Right lobe of liver (tissue), 6 donors: ENCODE results near the gene IL20RA. TPM values are rescaled to one million over a fixed set of nuclear protein-coding genes. Genes with fewer than 3 reads are reported as not detected.

Experiments
- ATAC-seq, 4 donors: fragments of 200-7000 bp; cut with Tn5 transposase; one replicate each; pipeline ENCODE4 v1.9.1; 2020; ENCODE audit warnings: mild to moderate bottlenecking in 4 of 4, moderate library complexity in 4 of 4
- DNase-seq, 3 donors: peaks; one replicate each; pipeline ENCODE4 v3.0.0-alpha.2; 2020
- H3K27ac ChIP-seq, 3 donors: fragments of 200-600 bp; one replicate each; pipeline ENCODE4 v1.8.0; 2022
- H3K27me3 ChIP-seq, 2 donors: fragments of 200-600 bp; one replicate each; pipeline ENCODE4 v1.8.0; 2022
- H3K36me3 ChIP-seq, 4 donors: fragments of 200-600 bp; sonication (generic) in 1 of 4; one replicate each; pipeline versions ENCODE4 v1.5.1 to v1.8.0; 2017 to 2022; ENCODE audit warnings: control low read depth in 1 of 4
- H3K4me1 ChIP-seq, 4 donors: fragments of 200-600 bp; sonication (generic) in 1 of 4; one replicate each; pipeline versions ENCODE4 v1.5.1 to v1.8.0; 2017 to 2022; ENCODE audit warnings: control low read depth in 1 of 4
- H3K4me3 ChIP-seq, 3 donors: fragments of 200-600 bp; one replicate each; pipeline ENCODE4 v1.8.0; 2022
- H3K9me3 ChIP-seq, 4 donors: fragments of 200-600 bp; sonication (generic) in 1 of 4; one replicate each; pipeline versions ENCODE4 v1.5.1 to v1.8.0; 2017 to 2022; ENCODE audit warnings: control low read depth in 1 of 4
- POLR2A ChIP-seq: fragments of 450-650 bp; IDR thresholded peaks from one replicate; pipeline ENCODE4 v1.6.1; 2017; ENCODE audit warnings: antibody characterized with exemption, mild to moderate bottlenecking
- WGBS: methylation state at CpG from one replicate; pipeline ENCODE4 v1.1.6; 2018; ENCODE audit warnings: low coverage, low lambda C conversion rate; ENCODE audit not compliant: insufficient coverage; ENCODE audit errors: missing lambda C conversion rate; 5-methylcytosine and 5-hydroxymethylcytosine counted together
- intact Hi-C, 2 donors: fragments of 100-400 bp; cut with DNase I; formaldehyde crosslinking; loops; one replicate each; pipeline versions ENCODE4 v1.11.2 to v1.14.1; 2022
- total RNA-seq, 6 experiments: library from RNA; depleted of rRNA in 2 of 6; stranded (reverse); fragments of >200 nt in 2 of 6; fragmentation: NEBNext Ultra II Directional in 3 of 6; extraction: Animal tissue kit (Norgen Biotek cat#: 25700) in 3 of 6; gene quantifications; one replicate each; pipeline versions ENCODE4 v1.1.0 to v1.2.4, GENCODE V29; 2016 to 2023
- TF ChIP-seq, protein P1 (sequence below), 4 donors: fragments of 200-600 bp in 3 of 4; fragments of 450-650 bp in 1 of 4; IDR thresholded peaks; one replicate each; pipeline versions ENCODE4 v1.5.1 to v1.8.0; 2016 to 2022; ENCODE audit warnings: antibody characterized with exemption in 4 of 4, mild to moderate bottlenecking in 2 of 4
- donor health status: DM: no; HTN: yes; CAD: no.
- donor health status: DM: no; HTN: no; CAD: no.
- donor health status: DM: no; HTN: no; CAD: no.
- donor health status: DM: no; HTN: yes; CAD: no.
- donor health status: DM: no; HTN: yes; CAD: no.

The IL20RA gene
- total RNA-seq, 6 experiments from 2014 or later, result 0.06 to 0.70 (median 0.12) TPM

DNA sequence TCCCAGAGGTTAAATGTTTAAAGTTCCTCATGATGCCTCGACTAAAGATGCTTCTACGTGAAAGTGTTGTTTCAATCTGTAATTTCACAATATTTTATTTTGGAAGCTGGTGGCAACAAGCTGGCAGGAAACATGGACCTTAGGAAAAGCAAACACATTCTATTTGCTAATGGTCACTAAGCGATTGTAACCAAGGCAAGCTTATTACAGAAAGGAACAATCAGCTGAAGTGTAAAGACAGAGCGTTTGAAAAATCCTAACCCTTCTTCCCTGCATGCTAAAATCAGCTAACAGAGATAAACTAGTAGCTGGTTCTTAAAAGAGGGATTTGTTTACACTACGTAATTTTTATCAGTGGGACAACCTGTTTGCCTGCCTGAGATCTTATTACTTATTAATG is 50.0 kb downstream of the IL20RA start:
- H3K4me3 ChIP-seq, result no peak overlapping the region
- H3K27ac ChIP-seq, result no peak overlapping the region
- peaks cover 8 to 39% of the 10 kb centered on the region in 2 donors for H3K27me3 ChIP-seq
- ATAC-seq (peak; percentile 85 to 95 (median 92)), DNase-seq (no peak)
- no peaks in the 10 kb centered on the region for H3K9me3 ChIP-seq
- intact Hi-C loops, result no loop called here
- 26% methylated on average over 5 of the region's 5 CpGs for WGBS
- TF ChIP-seq, protein P1, sequence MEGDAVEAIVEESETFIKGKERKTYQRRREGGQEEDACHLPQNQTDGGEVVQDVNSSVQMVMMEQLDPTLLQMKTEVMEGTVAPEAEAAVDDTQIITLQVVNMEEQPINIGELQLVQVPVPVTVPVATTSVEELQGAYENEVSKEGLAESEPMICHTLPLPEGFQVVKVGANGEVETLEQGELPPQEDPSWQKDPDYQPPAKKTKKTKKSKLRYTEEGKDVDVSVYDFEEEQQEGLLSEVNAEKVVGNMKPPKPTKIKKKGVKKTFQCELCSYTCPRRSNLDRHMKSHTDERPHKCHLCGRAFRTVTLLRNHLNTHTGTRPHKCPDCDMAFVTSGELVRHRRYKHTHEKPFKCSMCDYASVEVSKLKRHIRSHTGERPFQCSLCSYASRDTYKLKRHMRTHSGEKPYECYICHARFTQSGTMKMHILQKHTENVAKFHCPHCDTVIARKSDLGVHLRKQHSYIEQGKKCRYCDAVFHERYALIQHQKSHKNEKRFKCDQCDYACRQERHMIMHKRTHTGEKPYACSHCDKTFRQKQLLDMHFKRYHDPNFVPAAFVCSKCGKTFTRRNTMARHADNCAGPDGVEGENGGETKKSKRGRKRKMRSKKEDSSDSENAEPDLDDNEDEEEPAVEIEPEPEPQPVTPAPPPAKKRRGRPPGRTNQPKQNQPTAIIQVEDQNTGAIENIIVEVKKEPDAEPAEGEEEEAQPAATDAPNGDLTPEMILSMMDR (IDR thresholded peaks at IDR 0.05), result no peak
- TF ChIP-seq POLR2A, result no peak
- H3K36me3 ChIP-seq, result no peaks in the 10 kb centered on the region
- peaks cover 0 to 9% (median 3%) of the 10 kb centered on the region in 4 donors for H3K4me1 ChIP-seq

DNA sequence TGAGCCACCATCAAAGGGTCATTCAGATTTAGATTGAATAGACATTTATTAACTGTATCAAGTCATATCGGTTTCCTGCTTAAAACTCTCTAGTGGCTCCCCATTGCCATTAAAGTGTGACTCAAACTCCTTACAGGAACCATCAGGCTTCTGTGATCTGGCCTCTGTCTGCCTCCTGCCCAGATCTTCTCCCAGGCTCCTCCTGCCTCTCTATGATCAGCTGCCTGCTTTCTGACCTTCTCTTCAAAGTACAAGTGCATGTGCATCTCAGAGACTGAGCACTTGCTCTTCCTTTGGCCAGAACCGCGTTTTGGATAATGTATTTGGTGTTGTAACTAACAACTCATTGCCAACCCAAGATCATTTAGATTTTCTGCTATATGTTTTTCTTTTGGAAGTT is 52.7 kb downstream of the IL20RA start:
- no peaks in the 10 kb centered on the region for H3K9me3 ChIP-seq
- no peak overlapping the region for H3K4me3 ChIP-seq
- ATAC-seq, result no peak
- no peak for DNase-seq
- WGBS, result 54% methylated on average over 3 of the region's 3 CpGs
- intact Hi-C loops, result no loop called here
- no peaks in the 10 kb centered on the region for H3K36me3 ChIP-seq
- H3K4me1 ChIP-seq, result peaks cover 0 to 9% (median 3%) of the 10 kb centered on the region in 4 donors
- H3K27me3 ChIP-seq, result peaks cover 12 to 41% of the 10 kb centered on the region in 2 donors
- TF ChIP-seq POLR2A, result no peak
- TF ChIP-seq, protein P1 (IDR thresholded peaks at IDR 0.05), result no peak
- no peak overlapping the region for H3K27ac ChIP-seq

DNA sequence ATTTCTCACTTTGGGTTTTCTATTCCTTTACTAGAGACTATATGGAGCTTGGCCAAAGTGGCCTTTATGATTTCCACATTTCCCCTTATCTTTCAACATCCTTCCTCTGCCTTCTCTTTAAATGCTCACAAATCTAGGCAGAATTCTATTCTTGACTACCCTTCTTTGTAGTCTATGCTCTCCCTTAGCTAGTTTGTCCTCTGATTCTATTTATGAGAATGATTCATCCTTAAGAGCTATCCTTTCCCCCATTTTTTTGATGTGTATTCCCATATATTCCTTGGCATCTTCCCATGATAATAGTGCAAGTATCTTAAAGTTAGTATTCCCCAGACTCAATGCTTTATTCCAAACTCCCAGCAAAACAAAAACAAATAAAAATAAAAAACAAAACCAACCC is 53.1 kb downstream of the IL20RA start:
- Histone ChIP-seq H3K36me3 (no peaks in the 10 kb centered on the region), H3K9me3 (no peaks in the 10 kb centered on the region), H3K27me3 (peaks cover 12 to 36% of the 10 kb centered on the region in 2 donors), H3K4me1 (peaks cover 0 to 9% (median 3%) of the 10 kb centered on the region in 4 donors), H3K4me3 (no peak overlapping the region), H3K27ac (no peak overlapping the region)
- intact Hi-C loops, result no loop called here
- TF ChIP-seq POLR2A, result no peak
- TF ChIP-seq, protein P1 (IDR thresholded peaks at IDR 0.05), result no peak
- DNase-seq, result no peak
- no peak for ATAC-seq

DNA sequence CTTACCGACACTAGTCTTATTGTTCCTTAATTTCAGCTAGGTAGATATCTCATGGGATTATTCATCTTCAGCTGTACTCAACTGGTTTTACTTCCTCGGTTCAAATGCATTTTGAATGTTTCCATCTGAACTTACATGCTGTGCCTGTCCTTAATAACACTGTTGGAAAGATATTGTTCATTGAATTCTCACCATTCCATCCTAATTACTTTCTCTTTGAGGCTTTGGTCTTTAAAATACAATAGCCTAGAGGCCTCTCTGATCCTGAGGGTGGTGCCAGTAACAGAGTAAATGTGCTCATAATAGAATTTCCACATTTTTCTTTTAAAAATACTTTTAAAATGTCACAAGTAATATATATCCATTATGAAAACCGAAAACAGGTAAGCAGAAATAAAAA is 54.0 kb downstream of the IL20RA start:
- no peaks in the 10 kb centered on the region for H3K9me3 ChIP-seq
- peaks cover 0 to 9% (median 3%) of the 10 kb centered on the region in 4 donors for H3K4me1 ChIP-seq
- no peak for ATAC-seq
- no peak overlapping the region for H3K4me3 ChIP-seq
- WGBS, result 67% methylated on average over 3 of the region's 3 CpGs
- H3K27ac ChIP-seq, result no peak overlapping the region
- no peak for DNase-seq
- peaks cover 12 to 28% of the 10 kb centered on the region in 2 donors for H3K27me3 ChIP-seq
- TF ChIP-seq, protein P1 (IDR thresholded peaks at IDR 0.05), result no peak
- intact Hi-C loops, result no loop called here
- H3K36me3 ChIP-seq, result no peaks in the 10 kb centered on the region

DNA sequence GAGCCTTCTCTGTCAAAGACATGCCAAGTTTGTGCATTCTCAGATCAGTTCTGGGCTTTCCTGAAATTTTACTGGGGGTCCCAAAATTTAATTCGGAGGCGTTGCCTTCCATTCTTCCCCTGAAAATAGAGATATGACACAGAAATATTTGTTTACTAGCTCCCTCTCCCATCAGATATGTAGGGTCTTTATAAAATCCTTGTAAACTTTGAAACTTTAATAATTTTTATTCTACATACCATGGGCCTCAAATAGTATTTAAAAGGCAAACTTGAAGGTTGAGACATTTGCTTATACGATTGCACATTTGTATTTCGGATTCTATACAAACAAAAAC is 54.6 kb downstream of the IL20RA start:
- ATAC-seq, result no peak
- H3K9me3 ChIP-seq, result no peaks in the 10 kb centered on the region
- DNase-seq, result no peak
- no peak overlapping the region for H3K4me3 ChIP-seq
- intact Hi-C loops, result no loop called here
- H3K27ac ChIP-seq, result no peak overlapping the region
- peaks cover 12 to 27% of the 10 kb centered on the region in 2 donors for H3K27me3 ChIP-seq
- no peaks in the 10 kb centered on the region for H3K36me3 ChIP-seq
- 22% methylated on average over 4 of the region's 4 CpGs for whole genome bisulfite sequencing
- peaks cover 0 to 4% (median 2%) of the 10 kb centered on the region in 4 donors for H3K4me1 ChIP-seq
- TF ChIP-seq, protein P1 (IDR thresholded peaks at IDR 0.05), result no peak
- no peak for TF ChIP-seq POLR2A
